ENCODE results near the gene MYO3B.
"Not testable (repeated sequence)": the region's sequence is repeated elsewhere in the genome, so short reads cannot be mapped to it uniquely, and the experiment has no call there.

MYO3B gene

GRCh38 chr2:170212625-170213280 is 34.8 kb downstream of the MYO3B start:
- DNase-seq, result no peak

GRCh38 chr2:170213281-170213625 is 35.3 kb downstream of the MYO3B start:
- not testable (repeated sequence) for DNase-seq

DNA sequence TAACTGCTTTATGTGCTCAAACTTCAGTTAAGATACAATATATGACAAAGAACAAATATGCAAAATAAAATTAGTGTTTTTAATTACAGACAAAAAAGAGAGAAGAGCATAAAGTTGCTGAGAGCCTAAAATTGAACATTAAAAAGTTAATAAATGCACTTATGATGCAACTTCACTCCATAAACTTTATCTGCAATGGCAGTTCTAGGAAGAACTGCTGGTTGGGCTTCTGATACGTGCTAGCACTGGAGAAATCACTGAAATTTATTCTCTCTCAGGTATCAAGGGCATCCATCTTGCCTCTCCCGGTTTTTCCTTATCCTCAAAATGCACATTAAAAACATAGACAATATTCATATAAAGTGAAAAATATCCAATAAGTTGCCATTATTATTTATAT is 35.7 kb downstream of the MYO3B start:
- no peak for DNase-seq

DNA sequence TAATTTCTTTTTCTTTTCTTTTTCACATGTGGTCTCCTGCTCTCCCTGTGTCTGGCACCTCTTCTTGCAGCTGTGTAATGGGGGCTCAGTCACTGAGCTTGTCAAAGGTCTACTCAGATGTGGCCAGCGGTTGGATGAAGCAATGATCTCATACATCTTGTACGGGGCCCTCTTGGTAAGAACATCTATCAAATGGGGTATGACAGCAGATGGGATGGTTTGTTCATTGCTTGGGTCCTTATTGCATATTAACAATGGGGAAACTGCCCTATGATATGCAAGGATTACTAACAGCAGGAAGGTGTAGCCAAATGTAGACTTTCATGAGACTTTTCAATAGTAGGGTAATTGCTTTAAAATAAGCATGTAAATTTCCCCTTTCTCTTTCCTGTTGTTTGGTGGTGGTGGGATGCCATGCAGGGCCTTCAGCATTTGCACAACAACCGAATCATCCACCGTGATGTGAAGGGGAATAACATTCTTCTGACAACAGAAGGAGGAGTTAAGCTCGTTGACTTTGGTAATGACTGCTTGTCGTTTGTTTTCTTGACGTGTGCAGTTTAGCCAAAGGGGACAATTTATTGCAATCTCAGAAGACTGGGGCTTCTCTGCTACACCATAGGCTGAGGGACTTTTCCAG is 36.5 kb downstream of the MYO3B start:
- no peak for DNase-seq

DNA sequence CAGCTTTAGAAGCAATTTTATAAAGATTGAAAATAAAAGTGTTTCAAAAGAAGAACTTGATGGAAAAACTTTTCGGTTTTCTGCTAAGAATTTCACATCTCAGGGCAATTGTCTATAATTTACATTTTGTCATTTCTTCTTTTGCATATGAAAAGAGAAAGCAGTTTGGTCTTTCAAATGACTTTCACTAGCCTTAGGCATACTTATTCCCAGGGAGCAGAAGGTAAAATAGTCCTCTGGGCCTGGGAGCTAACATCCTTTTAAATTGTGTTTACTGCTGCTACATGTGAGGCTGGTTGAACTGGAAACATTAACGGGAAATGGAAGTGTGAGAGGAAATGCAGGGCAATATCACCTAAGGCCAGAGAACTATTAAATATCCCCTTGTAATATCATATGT is 37.1 kb downstream of the MYO3B start:
- DNase-seq, result no peak

- DNase-seq, result no peak
Observed at GRCh38 chr2:170216428-170216827, 38.5 kb downstream of the MYO3B start.

GRCh38 chr2:170216981-170217380 is 39.0 kb downstream of the MYO3B start:
- no peak for DNase-seq

GRCh38 chr2:170217778-170218251 is 39.9 kb downstream of the MYO3B start:
- DNase-seq, result no peak

DNA sequence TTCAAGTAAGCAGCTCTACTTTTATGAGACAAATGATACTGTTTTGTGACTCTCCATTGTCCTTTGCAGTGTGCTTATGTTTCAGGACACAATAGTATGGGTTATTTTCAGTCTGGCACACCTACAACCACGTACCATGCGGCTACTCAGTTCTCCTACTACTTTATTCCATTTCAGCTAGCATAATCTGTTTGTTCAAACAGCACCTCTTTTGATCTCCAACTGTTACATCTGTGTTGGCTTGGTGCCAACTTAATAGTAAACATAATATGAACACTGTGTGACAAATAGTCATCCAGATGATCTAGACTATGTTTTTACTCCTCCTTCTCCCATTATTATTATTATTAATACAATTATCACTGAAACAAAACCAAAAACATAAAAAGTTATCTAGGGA is 40.5 kb downstream of the MYO3B start:
- DNase-seq, result no peak

DNA sequence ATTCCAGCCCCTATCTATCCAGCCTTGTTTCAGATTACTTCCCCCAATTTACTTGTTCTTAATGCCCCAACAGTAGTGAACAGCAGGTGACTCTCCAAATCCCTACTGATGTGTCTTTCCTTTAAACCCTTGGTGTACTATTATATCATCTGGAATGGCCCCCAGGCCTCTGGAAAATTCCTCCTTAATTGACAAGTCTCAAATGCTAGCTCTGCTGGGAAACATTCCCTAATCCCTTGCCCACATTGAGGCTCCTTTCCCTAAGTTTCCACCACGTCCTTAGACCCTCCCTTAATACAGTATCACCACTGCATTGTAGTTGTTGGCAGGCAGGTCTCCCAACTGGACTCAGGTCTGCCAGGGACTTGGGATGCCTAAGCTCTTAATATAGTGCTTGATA is 41.0 kb downstream of the MYO3B start:
- no peak for DNase-seq

DNA sequence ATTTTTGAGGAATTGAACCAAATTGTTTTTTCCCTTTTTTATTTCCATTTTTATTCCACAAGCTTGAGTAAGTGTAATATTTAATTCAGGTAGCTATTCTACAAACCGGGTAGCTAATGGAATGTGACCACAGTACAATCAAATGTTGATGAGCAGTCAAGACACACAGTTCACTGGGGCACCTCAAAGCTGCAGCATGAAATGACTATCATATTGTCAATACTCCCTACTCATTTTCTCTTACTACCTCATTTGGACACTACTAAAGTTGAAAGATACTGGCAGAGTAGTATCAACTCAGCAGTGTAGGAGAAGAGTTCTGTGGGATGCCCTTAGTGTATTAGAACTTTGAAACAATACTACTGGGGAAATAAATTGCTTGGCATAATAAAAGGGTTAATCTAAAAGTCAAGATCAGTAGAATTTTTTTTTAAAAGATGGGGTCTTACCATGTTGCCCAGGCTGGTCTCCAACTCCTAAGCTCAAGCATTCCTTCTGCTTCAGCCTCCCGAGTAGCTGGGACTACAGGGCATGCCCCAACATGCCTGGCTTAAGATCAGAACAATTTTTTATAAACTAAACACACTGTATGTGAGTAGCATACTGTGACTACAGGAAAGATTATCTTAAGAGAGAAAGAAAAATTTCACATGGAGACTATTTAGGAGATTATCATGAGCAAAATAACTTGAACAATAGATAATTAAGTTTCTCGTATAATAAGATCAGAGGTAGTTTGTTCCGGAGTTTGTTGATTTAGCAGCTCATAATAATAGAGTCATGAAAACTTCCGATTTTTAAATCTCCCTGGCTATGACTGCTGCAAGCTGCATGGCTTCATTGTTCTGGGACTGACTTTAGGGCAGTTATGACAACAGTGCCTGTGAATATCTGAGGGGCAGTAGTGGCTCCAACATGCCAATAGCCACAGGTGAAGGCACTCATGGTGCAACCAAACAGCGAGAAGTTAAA is 43.7 kb downstream of the MYO3B start:
- DNase-seq, result peak; percentile 20

- peak; percentile 2 for DNase-seq
Observed at GRCh38 chr2:170222298-170222697, 44.4 kb downstream of the MYO3B start.

GRCh38 chr2:170222842-170223241 is 44.9 kb downstream of the MYO3B start:
- DNase-seq, result no peak

DNA sequence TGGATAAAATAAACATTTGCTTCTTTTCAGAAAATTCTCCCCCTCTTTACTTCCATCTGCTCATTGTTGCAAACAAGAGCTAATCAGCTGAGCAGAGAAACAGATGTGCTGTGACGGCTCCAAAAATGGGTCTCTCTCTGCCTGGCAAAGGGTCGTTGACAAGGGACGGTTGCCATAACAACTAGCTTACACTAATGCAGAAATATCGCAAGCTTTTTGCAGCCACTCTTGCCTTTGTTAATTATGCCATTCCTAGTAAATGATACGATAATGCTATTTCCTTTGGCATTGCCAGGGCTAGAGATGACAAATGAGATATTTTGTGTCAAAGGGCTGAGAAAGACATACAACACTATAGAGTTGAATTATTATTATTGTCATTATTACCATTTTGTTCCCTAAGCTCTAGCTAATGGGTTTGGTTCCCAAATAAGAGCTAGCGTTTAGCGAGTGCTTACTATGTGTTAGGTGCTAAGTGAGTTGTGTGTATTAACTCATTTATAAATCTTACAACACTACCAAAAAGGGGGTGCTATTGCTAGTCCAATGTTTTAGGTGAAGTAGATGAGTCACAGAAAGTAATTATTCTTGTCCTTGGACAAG is 46.8 kb downstream of the MYO3B start:
- no peak for DNase-seq

GRCh38 chr2:170226216-170226615 is 48.3 kb downstream of the MYO3B start:
- no peak for DNase-seq

- no peak for DNase-seq
Observed at GRCh38 chr2:170227507-170227947, 49.6 kb downstream of the MYO3B start.

GRCh38 chr2:170227951-170228350 is 50.0 kb downstream of the MYO3B start:
- DNase-seq, result no peak

- DNase-seq, result no peak
Observed at GRCh38 chr2:170228429-170228828, 50.5 kb downstream of the MYO3B start.

DNA sequence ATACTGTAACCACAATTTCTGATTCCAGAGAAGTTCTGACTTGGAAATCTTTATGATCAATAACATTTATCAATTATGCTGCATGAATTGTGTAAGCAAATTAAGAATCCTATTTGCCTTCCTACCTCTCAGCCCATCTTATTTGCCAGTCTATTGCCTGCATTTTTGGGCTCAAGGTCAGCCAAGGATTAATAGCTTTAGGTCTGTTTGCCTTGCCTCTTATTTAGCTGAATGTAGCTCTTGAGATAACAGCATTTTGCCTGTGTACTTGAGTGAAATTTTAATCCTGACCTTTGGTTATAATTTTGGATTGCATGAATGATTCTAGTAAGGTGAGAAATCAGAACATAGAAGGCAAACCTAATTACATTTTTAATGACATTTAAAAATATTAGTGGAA is 51.2 kb downstream of the MYO3B start:
- no peak for DNase-seq

GRCh38 chr2:170229744-170230143 is 51.8 kb downstream of the MYO3B start:
- DNase-seq, result no peak

DNA sequence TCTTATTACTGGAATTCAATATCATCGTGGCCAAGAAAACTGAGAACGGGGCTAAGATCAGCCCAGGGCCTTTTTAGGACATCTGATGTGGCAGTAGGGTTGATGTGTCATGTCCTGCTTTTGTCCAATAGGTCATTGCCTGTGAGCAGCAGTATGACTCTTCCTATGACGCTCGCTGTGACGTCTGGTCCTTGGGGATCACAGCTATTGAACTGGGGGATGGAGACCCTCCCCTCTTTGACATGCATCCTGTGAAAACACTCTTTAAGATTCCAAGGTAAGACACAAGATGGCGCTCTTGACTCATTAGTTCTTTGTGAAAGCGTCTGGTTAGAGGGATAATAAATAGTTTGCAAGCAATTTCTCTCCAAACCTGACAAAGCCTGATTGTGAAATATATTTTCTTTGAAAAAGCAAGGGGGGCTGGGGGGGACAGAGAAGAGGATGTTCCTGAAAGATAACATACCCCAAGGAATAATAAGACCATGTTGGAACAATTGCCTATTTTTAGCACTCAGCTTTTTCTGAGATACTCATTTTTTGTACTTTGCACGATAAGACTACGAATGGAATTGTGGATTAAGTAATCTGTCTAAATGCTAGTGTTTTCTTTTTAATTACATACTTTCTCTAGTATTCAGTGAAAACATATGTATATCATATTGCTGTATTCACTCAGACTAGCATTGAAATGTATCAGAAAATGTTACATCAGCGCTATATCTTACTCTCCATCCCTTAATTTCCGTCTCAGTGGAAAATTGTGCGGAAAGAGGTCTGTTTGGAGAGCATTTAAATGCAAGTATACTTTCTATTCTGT is 58.1 kb downstream of the MYO3B start:
- DNase-seq, result peak; percentile 45

GRCh38 chr2:170236680-170237047 is 58.7 kb downstream of the MYO3B start:
- DNase-seq, result no peak

Data from EL (cell line).